ENCODE measurements around the gene KCNT1.

GRCh38 chr9:135815830-135816650 is 114.1 kb downstream of the KCNT1 start:
- TF ChIP-seq EZH2phosphoT487 (IDR thresholded peaks at IDR 0.05; ENCODE audit: low read depth) (no peak), CTCF (IDR thresholded peaks at IDR 0.05; ENCODE audit: low read depth, low read length) (no peak)

Data from OCI-LY3 (cell line).